ENCODE results near the gene CAPN1.

DNA sequence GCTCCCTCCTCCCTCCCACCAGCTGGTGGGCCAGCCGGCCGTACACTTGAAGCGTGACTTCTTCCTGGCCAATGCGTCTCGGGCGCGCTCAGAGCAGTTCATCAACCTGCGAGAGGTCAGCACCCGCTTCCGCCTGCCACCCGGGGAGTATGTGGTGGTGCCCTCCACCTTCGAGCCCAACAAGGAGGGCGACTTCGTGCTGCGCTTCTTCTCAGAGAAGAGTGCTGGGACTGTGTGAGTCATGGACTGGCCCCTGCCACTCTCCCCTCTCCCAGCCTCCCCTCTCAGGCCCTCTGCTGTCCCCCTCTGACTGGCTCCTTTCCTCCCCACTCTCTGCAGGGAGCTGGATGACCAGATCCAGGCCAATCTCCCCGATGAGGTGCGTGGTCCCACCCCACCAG lies 24.7 kb downstream of the CAPN1 start:
- TF ChIP-seq, protein P1, sequence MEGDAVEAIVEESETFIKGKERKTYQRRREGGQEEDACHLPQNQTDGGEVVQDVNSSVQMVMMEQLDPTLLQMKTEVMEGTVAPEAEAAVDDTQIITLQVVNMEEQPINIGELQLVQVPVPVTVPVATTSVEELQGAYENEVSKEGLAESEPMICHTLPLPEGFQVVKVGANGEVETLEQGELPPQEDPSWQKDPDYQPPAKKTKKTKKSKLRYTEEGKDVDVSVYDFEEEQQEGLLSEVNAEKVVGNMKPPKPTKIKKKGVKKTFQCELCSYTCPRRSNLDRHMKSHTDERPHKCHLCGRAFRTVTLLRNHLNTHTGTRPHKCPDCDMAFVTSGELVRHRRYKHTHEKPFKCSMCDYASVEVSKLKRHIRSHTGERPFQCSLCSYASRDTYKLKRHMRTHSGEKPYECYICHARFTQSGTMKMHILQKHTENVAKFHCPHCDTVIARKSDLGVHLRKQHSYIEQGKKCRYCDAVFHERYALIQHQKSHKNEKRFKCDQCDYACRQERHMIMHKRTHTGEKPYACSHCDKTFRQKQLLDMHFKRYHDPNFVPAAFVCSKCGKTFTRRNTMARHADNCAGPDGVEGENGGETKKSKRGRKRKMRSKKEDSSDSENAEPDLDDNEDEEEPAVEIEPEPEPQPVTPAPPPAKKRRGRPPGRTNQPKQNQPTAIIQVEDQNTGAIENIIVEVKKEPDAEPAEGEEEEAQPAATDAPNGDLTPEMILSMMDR (IDR thresholded peaks at IDR 0.05; ENCODE audit: low read length): no peak
- no peak for TF ChIP-seq EZH2 (IDR thresholded peaks at IDR 0.05; ENCODE audit: borderline replicate concordance, low read length)
